Esophagus squamous epithelium (tissue), 4 donors: ENCODE data around the gene FOXD4L6.
"Not testable (repeated sequence)": the region's sequence is repeated elsewhere in the genome, so short reads cannot be mapped to it uniquely, and the experiment has no call there.

Experiments used
- POLR2A ChIP-seq, 4 donors: fragments of 450-650 bp; IDR thresholded peaks; one replicate each; pipeline ENCODE4 v1.6.1; 2017; ENCODE audit warnings: antibody characterized with exemption in 4 of 4, mild to moderate bottlenecking in 4 of 4, moderate library complexity in 3 of 4
- TF ChIP-seq, protein P1 (sequence below), 6 experiments: fragments of 450-650 bp in 4 of 6; fragments of 200-600 bp in 2 of 6; sonication (generic) in 2 of 6; IDR thresholded peaks; one replicate each; pipeline ENCODE4 v1.5.1; 2016 to 2019; ENCODE audit warnings: antibody characterized with exemption in 6 of 6, mild to moderate bottlenecking in 4 of 6, moderate library complexity in 4 of 6

DNA sequence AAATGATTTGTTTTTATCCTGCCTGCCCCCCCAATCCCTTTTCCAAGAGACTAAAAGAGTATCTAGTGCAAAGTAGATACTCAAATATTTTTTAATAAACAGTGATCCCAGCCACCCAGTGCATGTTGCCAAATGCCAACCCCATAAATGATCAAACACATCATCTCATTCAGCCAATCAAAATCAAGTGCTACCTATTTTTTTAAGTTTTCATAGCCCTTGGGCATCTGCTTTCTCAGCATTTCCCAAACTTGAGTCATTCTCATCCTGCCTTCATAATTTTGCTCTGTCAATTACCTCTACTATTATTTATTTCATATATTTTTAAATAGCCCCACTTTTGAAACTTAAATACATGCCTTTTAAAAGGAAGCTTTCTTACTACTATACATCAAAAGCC, 37.6 kb downstream of the FOXD4L6 start:
- TF ChIP-seq, protein P1, sequence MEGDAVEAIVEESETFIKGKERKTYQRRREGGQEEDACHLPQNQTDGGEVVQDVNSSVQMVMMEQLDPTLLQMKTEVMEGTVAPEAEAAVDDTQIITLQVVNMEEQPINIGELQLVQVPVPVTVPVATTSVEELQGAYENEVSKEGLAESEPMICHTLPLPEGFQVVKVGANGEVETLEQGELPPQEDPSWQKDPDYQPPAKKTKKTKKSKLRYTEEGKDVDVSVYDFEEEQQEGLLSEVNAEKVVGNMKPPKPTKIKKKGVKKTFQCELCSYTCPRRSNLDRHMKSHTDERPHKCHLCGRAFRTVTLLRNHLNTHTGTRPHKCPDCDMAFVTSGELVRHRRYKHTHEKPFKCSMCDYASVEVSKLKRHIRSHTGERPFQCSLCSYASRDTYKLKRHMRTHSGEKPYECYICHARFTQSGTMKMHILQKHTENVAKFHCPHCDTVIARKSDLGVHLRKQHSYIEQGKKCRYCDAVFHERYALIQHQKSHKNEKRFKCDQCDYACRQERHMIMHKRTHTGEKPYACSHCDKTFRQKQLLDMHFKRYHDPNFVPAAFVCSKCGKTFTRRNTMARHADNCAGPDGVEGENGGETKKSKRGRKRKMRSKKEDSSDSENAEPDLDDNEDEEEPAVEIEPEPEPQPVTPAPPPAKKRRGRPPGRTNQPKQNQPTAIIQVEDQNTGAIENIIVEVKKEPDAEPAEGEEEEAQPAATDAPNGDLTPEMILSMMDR (IDR thresholded peaks at IDR 0.05): not testable (repeated sequence)
- not testable (repeated sequence) for TF ChIP-seq POLR2A (IDR thresholded peaks at IDR 0.05)
